Kidney (tissue), 14 donors: ENCODE data around the gene GPR55. TPM values are rescaled to one million over a fixed set of nuclear protein-coding genes. Genes with fewer than 3 reads are reported as not detected.
"Not testable (repeated sequence)": the region's sequence is repeated elsewhere in the genome, so short reads cannot be mapped to it uniquely, and the experiment has no call there.

Experiments
- DNase-seq, 5 donors: peaks; one replicate each; pipeline ENCODE4 v3.0.0-alpha.2; 2013 to 2020
- FAIRE-seq: peaks from 2 replicates; lab custom pipeline; 2012; peaks lifted over from hg19 to GRCh38; lab: Jason Lieb, UNC
- H3K27ac ChIP-seq, 2 donors: one replicate each; pipeline ENCODE4 v1.7.0; 2013; ENCODE audit warnings: low read depth in 2 of 2, low read length in 2 of 2, inconsistent platforms in 1 of 2
- H3K27me3 ChIP-seq: one replicate; pipeline ENCODE4 v1.7.1; 2013; ENCODE audit warnings: low read length, inconsistent platforms; ENCODE audit not compliant: control insufficient read depth, insufficient read depth
- H3K36me3 ChIP-seq, 3 donors: one replicate each; pipeline versions ENCODE4 v1.7.0 to v1.7.1; 2013; ENCODE audit warnings: low read length in 3 of 3, control low read depth in 1 of 3, inconsistent platforms in 1 of 3; ENCODE audit not compliant: insufficient read depth in 3 of 3, control insufficient read depth in 2 of 3
- H3K4me1 ChIP-seq, 3 donors: one replicate each; pipeline versions ENCODE4 v1.7.0 to v1.7.1; 2013; ENCODE audit warnings: low read length in 3 of 3, inconsistent platforms in 1 of 3, low read depth in 1 of 3; ENCODE audit not compliant: control insufficient read depth in 2 of 3, insufficient read depth in 2 of 3
- H3K4me3 ChIP-seq, 3 donors: one replicate each; pipeline versions ENCODE4 v1.7.0 to v1.8.1; 2013; ENCODE audit warnings: low read length in 3 of 3, control low read depth in 1 of 3, inconsistent platforms in 1 of 3
- H3K9ac ChIP-seq, 3 donors: one replicate each; pipeline versions ENCODE4 v1.7.0 to v1.7.1; 2013; ENCODE audit warnings: low read length in 3 of 3, control low read depth in 1 of 3, inconsistent platforms in 1 of 3
- H3K9me3 ChIP-seq, 3 donors: one replicate each; pipeline versions ENCODE4 v1.7.0 to v1.7.1; 2013; ENCODE audit warnings: low read length in 3 of 3, control low read depth in 1 of 3, inconsistent platforms in 1 of 3; ENCODE audit not compliant: control insufficient read depth in 2 of 3, insufficient read depth in 1 of 3
- CTCF ChIP-seq: IDR thresholded peaks from 3 replicates; pipeline ENCODE4 v1.5.1; 2012; ENCODE audit warnings: mild to moderate bottlenecking, moderate library complexity, borderline replicate concordance; ENCODE audit not compliant: insufficient read depth; ENCODE audit errors: extremely low read depth
- intact Hi-C: fragments of 100-400 bp; cut with DNase I; formaldehyde crosslinking; loops from one replicate; pipeline ENCODE4 v1.11.1; 2022
- polyA plus RNA-seq: library from polyadenylated mRNA; stranded (reverse); fragments of 350-450 nt; fragmentation: Illumina TruSeq; extraction: RNeasy Lipid Tissue Mini Kit (QIAGEN cat#74804); gene quantifications from one replicate; pipeline ENCODE4 v1.2.3, GENCODE V29; 2014; ENCODE audit warnings: low read depth, low replicate concordance; ENCODE audit not compliant: insufficient read depth
- total RNA-seq: library from RNA; stranded (reverse); fragmentation: NEBNext Ultra II Directional; extraction: Animal tissue kit (Norgen Biotek cat#: 25700); gene quantifications from one replicate; pipeline ENCODE4 v1.2.1, GENCODE V29; 2021
- donor health status: control.
- donor health status: control.
- donor health status: control.
- donor health status: control.
- donor health status: control.
- donor health status: DM: yes; HTN: yes; CAD: no.
- donor health status: Normal renal cell carcinoma (clear cell type).

GPR55 gene
- total and polyA plus RNA-seq, 2 donors from 2014 or later: 0.69 TPM; not detected in 1

- DNase-seq: no peak
- Histone ChIP-seq H3K36me3 (no peaks in the 10 kb centered on the region), H3K27me3 (no peaks in the 10 kb centered on the region), H3K27ac (no peak overlapping the region), H3K4me1 (no peaks in the 10 kb centered on the region), H3K9me3 (no peaks in the 10 kb centered on the region), H3K4me3 (no peak overlapping the region), H3K9ac (no peak overlapping the region)
- FAIRE-seq: no peak
- intact Hi-C loops: no loop called here
- TF ChIP-seq CTCF: no peak
These were observed 13.5 kb upstream of the GPR55 start for GRCh38 chr2:230938516-230939065.

DNA sequence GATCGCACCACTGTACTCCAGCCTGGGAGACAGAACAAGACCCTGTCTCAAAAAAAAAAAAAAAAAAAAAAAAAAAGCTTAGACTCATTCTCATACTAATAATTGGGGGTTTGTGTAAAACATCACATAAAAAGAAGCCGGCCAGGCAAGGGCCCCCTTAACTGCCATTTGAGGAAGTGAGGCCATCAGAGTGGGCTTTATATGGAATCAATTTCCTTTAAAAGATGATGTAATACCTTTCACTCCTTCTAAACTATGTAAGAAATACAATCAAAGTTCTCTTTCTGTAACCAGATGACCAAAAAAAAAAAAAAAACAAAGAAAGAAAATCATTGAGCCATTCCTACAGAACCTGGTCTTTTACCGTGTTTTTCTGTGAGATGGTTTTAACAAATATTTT is 13.1 kb upstream of the GPR55 start:
- intact Hi-C loops: no loop called here
- H3K27ac ChIP-seq: no peak overlapping the region
- no peaks in the 10 kb centered on the region for H3K27me3 ChIP-seq
- no peak for DNase-seq
- H3K4me1 ChIP-seq: peaks cover 0 to 3% (median 0%) of the 10 kb centered on the region in 3 donors
- H3K36me3 ChIP-seq: no peaks in the 10 kb centered on the region
- no peak overlapping the region for H3K9ac ChIP-seq
- no peak overlapping the region for H3K4me3 ChIP-seq
- H3K9me3 ChIP-seq: no peaks in the 10 kb centered on the region
- no peak for TF ChIP-seq CTCF
- no peak for FAIRE-seq

DNA sequence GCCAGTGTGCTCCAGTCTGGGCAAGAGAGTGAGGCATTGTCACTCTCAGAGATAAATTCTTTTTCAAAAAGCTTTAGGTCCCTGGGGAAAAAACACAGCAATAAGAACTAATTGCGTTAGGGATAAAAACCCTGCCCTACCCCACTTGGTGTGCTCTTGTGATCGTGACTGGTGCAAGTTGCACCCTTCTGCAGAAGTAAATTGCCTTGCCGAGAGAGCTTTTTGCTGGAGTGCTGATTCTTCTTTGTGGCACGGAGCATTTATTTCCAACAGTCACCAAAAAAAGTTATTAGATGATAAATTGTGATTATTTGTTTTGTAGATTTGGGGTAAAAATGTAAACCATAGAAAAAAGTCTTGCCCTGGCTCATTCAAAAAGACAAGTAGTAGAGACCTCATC is 12.3 kb upstream of the GPR55 start:
- no peak for TF ChIP-seq CTCF
- H3K36me3 ChIP-seq: no peaks in the 10 kb centered on the region
- H3K27ac ChIP-seq: no peak overlapping the region
- intact Hi-C loops: no loop called here
- H3K4me1 ChIP-seq: peaks cover 0 to 3% (median 0%) of the 10 kb centered on the region in 3 donors
- DNase-seq: no peak
- FAIRE-seq: no peak
- no peaks in the 10 kb centered on the region for H3K27me3 ChIP-seq
- H3K9ac ChIP-seq: no peak overlapping the region
- H3K4me3 ChIP-seq: no peak overlapping the region
- H3K9me3 ChIP-seq: no peaks in the 10 kb centered on the region

- intact Hi-C loops, H3K4me3 ChIP-seq, H3K27ac ChIP-seq, H3K9me3 ChIP-seq, H3K36me3 ChIP-seq, FAIRE-seq, H3K27me3 ChIP-seq, H3K4me1 ChIP-seq, DNase-seq, H3K9ac ChIP-seq: not testable (repeated sequence)
These were observed 11.2 kb upstream of the GPR55 start for GRCh38 chr2:230936243-230936642.
